Measurements from ENCODE around the gene LRFN3. TPM values are rescaled to one million over a fixed set of nuclear protein-coding genes. Genes with fewer than 3 reads are reported as not detected.

LRFN3 gene
- total RNA-seq, 6 donors from 2014 or later: 6.3 to 17.2 (median 11.8) TPM

DNA sequence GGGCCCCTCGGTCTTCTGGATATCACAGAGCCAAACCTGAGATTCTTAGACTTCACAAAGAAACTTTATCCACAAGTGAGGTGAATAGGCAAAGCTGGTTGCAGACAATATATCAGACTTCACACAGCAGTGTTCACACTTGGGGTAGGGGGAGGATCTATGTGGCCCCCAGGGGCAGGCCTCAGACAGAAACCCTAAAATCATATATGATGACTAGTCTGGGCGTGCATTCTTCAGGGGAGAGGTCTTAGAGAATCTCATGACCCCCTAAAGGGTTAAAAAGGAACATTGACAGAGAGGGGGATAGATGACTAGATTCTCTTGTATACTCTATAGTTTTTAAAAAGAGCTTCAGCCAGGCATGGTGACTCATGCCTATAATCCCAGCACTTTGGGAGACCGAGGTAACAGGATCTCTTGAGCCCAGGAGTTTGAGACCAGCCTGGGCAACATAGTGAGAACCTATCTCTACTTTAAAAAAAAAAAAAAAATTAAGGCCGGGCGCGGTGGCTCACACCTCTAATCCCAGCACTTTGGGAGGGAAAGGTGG lies 30.9 kb upstream of the LRFN3 start:
- no peak overlapping the region for H3K4me3 ChIP-seq
- ATAC-seq (ENCODE audit: low FRiP score in 2 of 2): no peak
- no peaks in the 10 kb centered on the region for H3K27me3 ChIP-seq
- TF ChIP-seq POLR2AphosphoS5 (IDR thresholded peaks at IDR 0.05) (no peak), EP300 (IDR thresholded peaks at IDR 0.05) (no peak), POLR2A (IDR thresholded peaks at IDR 0.05) (no peak)
- TF ChIP-seq, protein P1, sequence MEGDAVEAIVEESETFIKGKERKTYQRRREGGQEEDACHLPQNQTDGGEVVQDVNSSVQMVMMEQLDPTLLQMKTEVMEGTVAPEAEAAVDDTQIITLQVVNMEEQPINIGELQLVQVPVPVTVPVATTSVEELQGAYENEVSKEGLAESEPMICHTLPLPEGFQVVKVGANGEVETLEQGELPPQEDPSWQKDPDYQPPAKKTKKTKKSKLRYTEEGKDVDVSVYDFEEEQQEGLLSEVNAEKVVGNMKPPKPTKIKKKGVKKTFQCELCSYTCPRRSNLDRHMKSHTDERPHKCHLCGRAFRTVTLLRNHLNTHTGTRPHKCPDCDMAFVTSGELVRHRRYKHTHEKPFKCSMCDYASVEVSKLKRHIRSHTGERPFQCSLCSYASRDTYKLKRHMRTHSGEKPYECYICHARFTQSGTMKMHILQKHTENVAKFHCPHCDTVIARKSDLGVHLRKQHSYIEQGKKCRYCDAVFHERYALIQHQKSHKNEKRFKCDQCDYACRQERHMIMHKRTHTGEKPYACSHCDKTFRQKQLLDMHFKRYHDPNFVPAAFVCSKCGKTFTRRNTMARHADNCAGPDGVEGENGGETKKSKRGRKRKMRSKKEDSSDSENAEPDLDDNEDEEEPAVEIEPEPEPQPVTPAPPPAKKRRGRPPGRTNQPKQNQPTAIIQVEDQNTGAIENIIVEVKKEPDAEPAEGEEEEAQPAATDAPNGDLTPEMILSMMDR (IDR thresholded peaks at IDR 0.05): no peak
- WGBS, 2 donors: 69 to 75% methylated on average over 6 of the region's 6 CpGs
- no peaks in the 10 kb centered on the region for H3K36me3 ChIP-seq
- H3K9me3 ChIP-seq: no peaks in the 10 kb centered on the region
- peak overlapping the region; percentile 50 to 93 (median 87) for H3K27ac ChIP-seq
- no peak for DNase-seq
- peaks cover 16 to 40% (median 30%) of the 10 kb centered on the region in 4 donors for H3K4me1 ChIP-seq

DNA sequence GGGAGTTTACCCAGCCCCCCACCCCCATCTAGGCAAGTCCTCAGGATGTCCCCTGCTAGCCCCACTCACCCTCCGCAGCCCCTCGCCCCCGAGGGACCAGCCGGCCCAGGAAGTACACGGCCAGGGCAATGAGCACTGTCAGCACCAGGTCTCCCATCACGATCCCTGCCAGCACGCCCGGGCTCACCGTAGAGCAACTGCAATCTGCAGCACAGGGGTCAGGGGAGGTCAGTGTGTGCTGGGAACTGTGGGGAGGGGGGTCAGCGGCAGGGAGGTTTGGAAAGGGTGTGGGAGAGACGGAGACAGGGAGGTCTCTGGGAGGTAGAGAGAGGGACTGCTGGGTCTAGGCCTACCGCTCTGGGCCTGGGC lies 28.8 kb upstream of the LRFN3 start:
- TF ChIP-seq POLR2AphosphoS5 (IDR thresholded peaks at IDR 0.05) (no peak), EP300 (IDR thresholded peaks at IDR 0.05) (no peak), POLR2A (IDR thresholded peaks at IDR 0.05) (no peak)
- TF ChIP-seq, protein P1 (IDR thresholded peaks at IDR 0.05): no peak
- Histone ChIP-seq H3K27me3 (no peaks in the 10 kb centered on the region), H3K9me3 (no peaks in the 10 kb centered on the region), H3K4me1 (peaks cover 9 to 29% (median 21%) of the 10 kb centered on the region in 4 donors), H3K27ac (peak overlapping the region; percentile 82 to 93 (median 88)), H3K36me3 (no peaks in the 10 kb centered on the region), H3K4me3 (peak overlapping the region in 3 of 4 donors; percentile 25 to 45 (median 39))
- no peak for ATAC-seq (ENCODE audit: low FRiP score in 2 of 2)
- WGBS, 2 donors: 47 to 52% methylated on average over 6 to 12 of the region's 12 CpGs
- peak in 1 of 2 donors; percentile 70 for DNase-seq

DNA sequence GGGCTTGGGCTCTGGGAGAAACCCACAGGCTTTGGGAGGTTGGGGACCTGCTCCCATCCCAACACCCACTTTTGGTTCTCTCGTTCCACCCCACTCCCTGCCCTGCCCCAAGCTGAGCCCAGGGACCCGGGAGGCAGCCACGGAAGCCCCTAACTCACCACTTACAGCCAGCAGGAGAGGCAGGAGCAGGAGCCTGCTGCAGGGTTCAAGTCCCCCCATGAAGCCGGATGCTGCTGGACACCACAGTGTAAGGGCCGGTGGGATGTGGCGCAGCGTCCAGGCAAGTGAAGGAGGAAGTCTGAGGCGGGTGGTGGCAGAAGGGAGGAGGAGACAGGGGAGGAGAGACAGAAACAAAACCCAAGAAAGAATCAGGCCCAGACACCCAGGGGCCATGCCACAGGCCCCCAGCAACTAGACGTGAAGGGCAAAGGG lies 28.1 kb upstream of the LRFN3 start, which contains the start of gene TYROBP:
TYROBP (minus strand) TSS at position 286 of the 432 bp plus-strand sequence; CDS start at position 219, 67 bp downstream.
- H3K9me3 ChIP-seq: no peaks in the 10 kb centered on the region
- peak; percentile 42 to 71 for TF ChIP-seq POLR2AphosphoS5 (IDR thresholded peaks at IDR 0.05)
- no peak for TF ChIP-seq EP300 (IDR thresholded peaks at IDR 0.05)
- TF ChIP-seq, protein P1 (IDR thresholded peaks at IDR 0.05): no peak
- peak in 3 of 4 donors; percentile 25 to 83 (median 46) for TF ChIP-seq POLR2A (IDR thresholded peaks at IDR 0.05)
- H3K36me3 ChIP-seq: no peaks in the 10 kb centered on the region
- peak within 1 kb of the TSS; percentile 82 to 93 (median 88) for H3K27ac ChIP-seq
- peaks cover 9 to 27% (median 19%) of the 10 kb centered on the region in 4 donors for H3K4me1 ChIP-seq
- DNase-seq (peak; percentile 54 to 64), ATAC-seq (ENCODE audit: low FRiP score in 2 of 2) (peak in 1 of 2 donors; percentile 65)
- WGBS, 2 donors: 36 to 63% methylated on average over 9 of the region's 9 CpGs
- H3K4me3 ChIP-seq: peak within 1 kb of the TSS in 3 of 4 donors; percentile 25 to 45 (median 39)
- no peaks in the 10 kb centered on the region for H3K27me3 ChIP-seq

DNA sequence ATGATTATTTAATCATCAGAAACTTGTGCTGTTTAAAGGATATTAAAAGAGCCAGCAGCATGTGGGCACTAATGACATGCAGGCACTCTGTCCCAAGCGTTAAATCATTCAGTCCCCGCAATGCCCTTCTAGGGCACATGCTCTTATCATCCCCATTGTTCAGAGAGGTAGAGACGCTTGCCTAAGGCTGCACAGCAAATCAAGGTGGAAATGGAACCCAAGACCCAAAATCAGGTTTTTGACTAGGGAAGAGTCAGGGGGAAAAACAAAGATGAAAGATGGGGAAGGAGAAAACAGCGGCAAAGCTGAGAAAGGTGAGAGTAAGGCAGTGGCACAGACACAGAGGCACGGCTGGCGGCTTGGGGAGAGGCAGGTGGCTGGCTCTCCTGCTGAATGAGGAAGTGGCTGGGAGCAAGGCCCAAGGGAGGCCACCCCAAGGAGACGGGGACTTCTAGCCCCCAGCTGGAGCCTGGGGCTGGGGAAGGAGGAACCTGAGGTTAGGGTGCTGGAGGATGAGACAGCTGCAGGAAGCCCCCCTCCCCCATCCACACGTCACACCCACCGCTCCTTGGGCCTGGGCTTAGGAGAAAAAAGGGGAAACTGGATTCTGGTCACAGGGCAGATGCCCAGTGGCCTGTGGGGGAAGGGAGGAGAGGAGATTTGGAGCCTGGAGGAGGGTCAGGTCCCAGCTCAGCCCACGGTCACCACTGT lies 27.0 kb upstream of the LRFN3 start:
- Histone ChIP-seq H3K27me3 (no peaks in the 10 kb centered on the region), H3K4me1 (peaks cover 0 to 16% (median 10%) of the 10 kb centered on the region in 4 donors), H3K27ac (peak overlapping the region; percentile 82 to 93 (median 88)), H3K36me3 (no peaks in the 10 kb centered on the region), H3K9me3 (no peaks in the 10 kb centered on the region), H3K4me3 (peak overlapping the region in 1 of 4 donors; percentile 45)
- ATAC-seq (ENCODE audit: low FRiP score in 2 of 2): peak; percentile 90 to 91
- peak; percentile 48 to 90 for DNase-seq
- TF ChIP-seq POLR2A (IDR thresholded peaks at IDR 0.05) (peak in 1 of 4 donors; percentile 77), POLR2AphosphoS5 (IDR thresholded peaks at IDR 0.05) (peak; percentile 74 to 77), EP300 (IDR thresholded peaks at IDR 0.05) (peak in 2 of 4 donors; percentile 53 to 61)
- TF ChIP-seq, protein P1 (IDR thresholded peaks at IDR 0.05): no peak
- WGBS, 2 donors: 55 to 61% methylated on average over 9 to 10 of the region's 10 CpGs
